ENCODE data around the gene CIRBP. TPM values are rescaled to one million over a fixed set of nuclear protein-coding genes. Genes with fewer than 3 reads are reported as not detected.
A peak's percentile ranks its signal among the peaks of the same experiment; 100 is the strongest.

CIRBP gene
- total RNA-seq, 3 donors from 2014 or later (not counting 1 experiment from before 2014, with no cell fraction given): 410 to 454 (median 440) TPM

- H3K4me1 Mint-ChIP-seq: peaks cover 8 to 33% of the 10 kb centered on the region in 2 donors
- TF ChIP-seq CTCF (IDR thresholded peaks at IDR 0.05): no peak
- peaks cover 0 to 1% of the 10 kb centered on the region in 2 donors for H3K27me3 Mint-ChIP-seq (ENCODE audit: low read depth in 2 of 2)
- 94% methylated on average over 25 of the region's 25 CpGs for WGBS (ENCODE audit: insufficient coverage)
- no peaks in the 10 kb centered on the region for H3K36me3 Mint-ChIP-seq
- H3K27ac ChIP-seq (ENCODE audit: low read length): no peak overlapping the region
- intact Hi-C loops (cut with micrococcal nuclease): loop anchor here (1.0 to 10.0 kb wide), 2 partner anchors 93 to 216 kb away; partner anchors contain the start of genes PCSK4 and REEP6
- H3K9me3 Mint-ChIP-seq: no peaks in the 10 kb centered on the region
- no peaks in the 10 kb centered on the region for H3K9me3 ChIP-seq (ENCODE audit: control insufficient read depth, insufficient read depth, low read length)
- DNase-seq (no peak), ATAC-seq (no peak)
- H3K4me1 ChIP-seq (ENCODE audit: control insufficient read depth, insufficient read depth, low read length): peaks cover 30% of the 10 kb centered on the region
- H3K27ac Mint-ChIP-seq: peak overlapping the region; percentile 58 to 68
- H3K36me3 ChIP-seq (ENCODE audit: control insufficient read depth, insufficient read depth, low read length): peaks cover 16% of the 10 kb centered on the region
- H3K4me3 ChIP-seq (ENCODE audit: low read length): no peak overlapping the region
- no peaks in the 10 kb centered on the region for H3K27me3 ChIP-seq (ENCODE audit: control insufficient read depth, insufficient read depth, low read length)
- no peak overlapping the region for H3K4me3 Mint-ChIP-seq
Measured at GRCh38 chr19:1278713-1279660, 9.9 kb downstream of the CIRBP start.

- DNase-seq (peak; percentile 80 to 89), ATAC-seq (peak in 1 of 3 donors; percentile 18)
- Mint-ChIP-seq H3K36me3 (no peaks in the 10 kb centered on the region), H3K4me3 (peak overlapping the region; percentile 75), H3K9me3 (no peaks in the 10 kb centered on the region), H3K4me1 (peaks cover 8 to 36% of the 10 kb centered on the region in 2 donors), H3K27ac (peak overlapping the region; percentile 58 to 68), H3K27me3 (ENCODE audit: low read depth in 2 of 2) (peaks cover 8 to 10% of the 10 kb centered on the region in 2 donors)
- intact Hi-C loops (cut with micrococcal nuclease): loop anchor here (1.0 to 10.0 kb wide), 2 partner anchors 92 to 215 kb away; partner anchors contain the start of genes PCSK4 and REEP6
- Histone ChIP-seq H3K27ac (ENCODE audit: low read length) (no peak overlapping the region), H3K27me3 (ENCODE audit: control insufficient read depth, insufficient read depth, low read length) (peaks cover 3% of the 10 kb centered on the region), H3K4me3 (ENCODE audit: low read length) (no peak overlapping the region), H3K4me1 (ENCODE audit: control insufficient read depth, insufficient read depth, low read length) (peaks cover 22% of the 10 kb centered on the region), H3K36me3 (ENCODE audit: control insufficient read depth, insufficient read depth, low read length) (peaks cover 7% of the 10 kb centered on the region), H3K9me3 (ENCODE audit: control insufficient read depth, insufficient read depth, low read length) (no peaks in the 10 kb centered on the region)
- TF ChIP-seq CTCF (IDR thresholded peaks at IDR 0.05): peak; percentile 93
- 42% methylated on average over 10 of the region's 10 CpGs for WGBS (ENCODE audit: insufficient coverage)
Measured at GRCh38 chr19:1279782-1280341, 10.7 kb downstream of the CIRBP start.

- Histone ChIP-seq H3K27me3 (ENCODE audit: control insufficient read depth, insufficient read depth, low read length) (peaks cover 6% of the 10 kb centered on the region), H3K36me3 (ENCODE audit: control insufficient read depth, insufficient read depth, low read length) (peaks cover 6% of the 10 kb centered on the region), H3K9me3 (ENCODE audit: control insufficient read depth, insufficient read depth, low read length) (no peaks in the 10 kb centered on the region), H3K27ac (ENCODE audit: low read length) (no peak overlapping the region), H3K4me3 (ENCODE audit: low read length) (no peak overlapping the region), H3K4me1 (ENCODE audit: control insufficient read depth, insufficient read depth, low read length) (peaks cover 18% of the 10 kb centered on the region)
- intact Hi-C loops (cut with micrococcal nuclease): no loop called here
- ATAC-seq: no peak
- no peak for DNase-seq
- peak overlapping the region in 1 of 2 donors; percentile 47 for H3K27ac Mint-ChIP-seq
- H3K36me3 Mint-ChIP-seq: no peaks in the 10 kb centered on the region
- WGBS (ENCODE audit: insufficient coverage): 93% methylated on average over 52 of the region's 53 CpGs
- H3K4me3 Mint-ChIP-seq: no peak overlapping the region
- no peaks in the 10 kb centered on the region for H3K9me3 Mint-ChIP-seq
- no peak for TF ChIP-seq CTCF (IDR thresholded peaks at IDR 0.05)
- peaks cover 8 to 32% of the 10 kb centered on the region in 2 donors for H3K4me1 Mint-ChIP-seq
- peaks cover 12 to 13% of the 10 kb centered on the region in 2 donors for H3K27me3 Mint-ChIP-seq (ENCODE audit: low read depth in 2 of 2)
Measured at GRCh38 chr19:1280636-1281568, 11.8 kb downstream of the CIRBP start.
